ENCODE results near the gene CMTM3.
A peak's percentile ranks its signal among the peaks of the same experiment; 100 is the strongest.

The CMTM3 gene

DNA sequence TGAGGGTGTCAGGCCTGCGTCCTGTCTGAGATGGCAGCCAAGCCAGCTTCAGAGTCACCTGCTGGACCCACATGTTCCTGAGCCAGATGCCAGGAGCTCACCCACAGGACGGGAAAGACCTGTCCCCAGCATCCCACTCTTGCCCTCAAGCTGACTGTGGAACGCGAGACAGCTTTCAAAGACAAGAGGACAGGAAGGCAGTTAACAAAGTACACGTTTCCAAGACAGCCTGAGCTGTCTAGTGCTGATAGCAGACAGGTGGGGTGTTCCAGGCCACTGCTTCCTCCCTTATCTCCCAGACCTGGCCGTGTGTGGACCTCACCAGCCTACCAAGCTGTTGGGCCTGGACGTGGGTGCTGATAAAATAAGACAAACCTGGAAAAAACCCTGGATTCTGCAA, 13.2 kb downstream of the CMTM3 start:
- TF ChIP-seq, protein P1, sequence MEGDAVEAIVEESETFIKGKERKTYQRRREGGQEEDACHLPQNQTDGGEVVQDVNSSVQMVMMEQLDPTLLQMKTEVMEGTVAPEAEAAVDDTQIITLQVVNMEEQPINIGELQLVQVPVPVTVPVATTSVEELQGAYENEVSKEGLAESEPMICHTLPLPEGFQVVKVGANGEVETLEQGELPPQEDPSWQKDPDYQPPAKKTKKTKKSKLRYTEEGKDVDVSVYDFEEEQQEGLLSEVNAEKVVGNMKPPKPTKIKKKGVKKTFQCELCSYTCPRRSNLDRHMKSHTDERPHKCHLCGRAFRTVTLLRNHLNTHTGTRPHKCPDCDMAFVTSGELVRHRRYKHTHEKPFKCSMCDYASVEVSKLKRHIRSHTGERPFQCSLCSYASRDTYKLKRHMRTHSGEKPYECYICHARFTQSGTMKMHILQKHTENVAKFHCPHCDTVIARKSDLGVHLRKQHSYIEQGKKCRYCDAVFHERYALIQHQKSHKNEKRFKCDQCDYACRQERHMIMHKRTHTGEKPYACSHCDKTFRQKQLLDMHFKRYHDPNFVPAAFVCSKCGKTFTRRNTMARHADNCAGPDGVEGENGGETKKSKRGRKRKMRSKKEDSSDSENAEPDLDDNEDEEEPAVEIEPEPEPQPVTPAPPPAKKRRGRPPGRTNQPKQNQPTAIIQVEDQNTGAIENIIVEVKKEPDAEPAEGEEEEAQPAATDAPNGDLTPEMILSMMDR (IDR thresholded peaks at IDR 0.05), result no peak
- Histone ChIP-seq H3K27ac (no peak overlapping the region), H3K4me3 (no peak overlapping the region)
- DNase-seq (ENCODE audit: low spot score), result no peak

DNA sequence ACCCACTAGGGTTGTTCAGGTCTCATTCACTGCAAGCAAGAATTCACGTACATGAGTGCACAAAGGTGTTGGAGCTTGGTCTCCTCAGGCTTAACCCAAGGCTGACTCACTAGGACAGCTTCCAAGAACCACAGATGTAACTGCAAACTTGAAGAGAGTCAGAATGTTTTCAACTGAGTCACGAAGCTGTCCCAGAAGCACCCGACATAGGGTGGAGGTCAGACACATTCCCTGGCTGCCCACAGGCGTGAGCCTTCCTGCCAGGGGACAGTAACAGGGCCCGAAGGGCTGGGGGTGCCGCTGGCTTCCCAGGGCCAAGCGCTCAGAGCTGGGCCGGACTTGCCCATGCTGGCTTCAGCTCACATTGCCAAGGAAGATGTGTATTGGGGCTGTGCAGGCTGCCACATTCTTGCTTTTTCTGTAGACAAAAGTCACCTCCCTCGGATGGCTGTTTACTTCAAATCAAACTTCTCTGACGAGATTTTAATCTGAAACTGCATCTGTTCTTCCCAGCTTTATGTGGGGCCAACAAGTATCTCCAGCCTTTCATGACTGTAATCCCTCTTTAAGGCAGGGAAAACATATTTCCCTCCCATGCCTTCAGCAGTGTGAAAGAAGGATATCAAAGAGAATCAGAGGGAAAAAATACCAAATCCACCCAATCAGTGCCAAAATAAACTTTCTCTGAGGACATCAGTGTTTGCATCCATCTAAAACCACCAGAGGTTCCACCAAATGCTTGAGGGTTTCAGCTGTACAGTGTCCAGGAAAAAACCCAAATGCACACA, 14.3 kb downstream of the CMTM3 start:
- Histone ChIP-seq H3K27ac (peak overlapping the region in 1 of 2 donors; percentile 61), H3K4me3 (no peak overlapping the region)
- no peak for DNase-seq (ENCODE audit: low spot score)
- TF ChIP-seq, protein P1 (IDR thresholded peaks at IDR 0.05), result no peak

DNA sequence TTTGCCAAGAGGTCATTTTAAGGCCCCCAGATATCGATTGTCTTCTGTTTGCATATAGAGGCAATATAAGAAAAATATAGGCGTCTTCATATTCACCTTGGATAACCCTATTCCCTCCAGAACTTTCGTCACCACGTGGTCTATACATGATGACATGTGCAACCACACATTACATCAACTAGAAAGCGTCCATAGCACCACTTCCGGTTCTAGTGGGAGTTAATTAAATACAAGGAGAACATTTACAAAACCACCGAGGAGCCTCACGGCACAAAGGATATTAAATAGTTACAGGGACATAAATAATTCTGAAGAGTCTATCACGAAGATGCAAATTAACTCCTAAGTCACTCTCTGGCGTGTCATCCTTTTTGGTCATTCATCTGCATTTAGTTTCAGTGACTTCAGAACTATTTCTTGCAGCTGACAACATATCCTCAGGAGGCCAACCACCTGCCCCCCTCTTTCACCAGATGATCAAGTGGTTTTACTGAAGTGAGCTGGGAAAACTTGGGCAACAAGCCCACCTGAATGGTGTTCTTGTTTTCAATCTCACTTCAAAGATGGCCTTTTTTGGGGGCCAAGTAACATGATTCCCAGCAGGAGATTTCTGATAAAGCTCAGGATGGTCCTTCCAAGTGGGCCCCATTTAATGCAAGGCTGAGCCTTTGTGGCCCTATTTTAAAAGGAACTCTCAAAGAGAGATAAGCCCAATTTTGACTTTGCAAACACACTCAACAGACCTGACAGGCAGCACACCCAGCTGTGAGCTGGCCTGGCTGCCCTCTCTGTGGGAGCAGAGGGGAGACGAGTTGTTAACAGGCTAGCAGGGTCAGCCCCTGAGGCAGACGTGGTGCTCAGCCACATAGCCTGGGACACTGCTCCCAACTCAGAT, 15.3 kb downstream of the CMTM3 start:
- TF ChIP-seq, protein P1 (IDR thresholded peaks at IDR 0.05), result no peak
- Histone ChIP-seq H3K27ac (no peak overlapping the region), H3K4me3 (no peak overlapping the region)
- DNase-seq (ENCODE audit: low spot score), result peak; percentile 56

DNA sequence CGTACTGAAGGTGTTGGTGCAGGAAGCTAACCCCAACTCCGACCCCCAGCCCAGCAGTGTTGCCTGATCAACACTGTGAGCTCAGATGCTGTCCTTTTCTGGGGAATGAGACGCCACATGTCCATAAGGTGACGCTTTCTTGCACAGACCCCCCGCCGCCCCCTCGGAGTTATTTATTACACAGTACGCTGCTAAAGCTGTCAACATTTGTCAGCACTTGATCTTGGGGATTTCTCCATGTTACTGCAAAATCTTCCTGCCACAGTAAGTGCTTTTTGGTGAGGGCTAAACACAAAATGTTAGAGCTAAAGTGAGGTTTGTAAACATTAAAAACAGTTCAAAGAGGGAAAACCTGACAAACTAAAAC, 15.9 kb downstream of the CMTM3 start:
- no peak overlapping the region for H3K27ac ChIP-seq
- H3K4me3 ChIP-seq, result no peak overlapping the region
- no peak for DNase-seq (ENCODE audit: low spot score)
- TF ChIP-seq, protein P1 (IDR thresholded peaks at IDR 0.05), result no peak

DNA sequence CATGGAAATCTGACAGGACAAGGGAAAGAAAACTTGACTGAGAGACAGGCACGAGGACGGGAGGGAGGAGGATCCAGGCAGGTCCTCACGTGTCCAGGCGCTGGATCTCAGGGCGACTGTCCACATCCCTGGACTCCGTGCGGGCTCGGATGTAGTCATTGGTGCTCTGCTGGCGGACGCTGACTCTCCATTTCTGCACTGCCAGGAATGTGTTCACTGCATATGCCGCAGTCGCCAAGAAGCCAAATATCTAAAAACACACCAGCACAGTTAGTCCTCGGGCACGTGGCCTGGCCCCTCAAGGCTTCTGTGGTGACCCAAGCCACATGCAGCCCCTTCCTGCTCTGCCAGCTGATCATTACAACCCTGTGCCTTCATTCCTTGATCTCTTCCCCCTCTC, 17.5 kb downstream of the CMTM3 start:
- peak; percentile 57 for DNase-seq (ENCODE audit: low spot score)
- Histone ChIP-seq H3K4me3 (no peak overlapping the region), H3K27ac (no peak overlapping the region)
- TF ChIP-seq, protein P1 (IDR thresholded peaks at IDR 0.05), result no peak

DNA sequence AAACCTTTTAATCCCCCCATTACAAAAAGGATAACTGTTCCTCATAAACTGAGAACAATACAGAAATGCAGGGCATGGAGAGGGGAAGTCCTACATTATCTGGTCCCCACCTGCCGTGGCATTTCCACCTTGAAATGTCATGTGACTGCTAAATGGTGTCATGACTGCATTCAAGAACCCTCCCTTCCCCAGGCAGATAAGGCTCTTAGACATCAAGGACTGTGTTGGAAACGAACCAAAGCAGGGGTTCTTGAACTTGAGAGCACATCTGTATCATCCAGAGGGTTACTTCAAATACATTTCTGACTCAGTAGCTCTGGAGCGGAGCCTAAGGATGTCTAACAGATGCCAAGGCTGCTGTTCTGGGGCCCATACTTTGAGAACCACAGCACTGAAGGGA, 18.4 kb downstream of the CMTM3 start:
- peak; percentile 21 for DNase-seq (ENCODE audit: low spot score)
- TF ChIP-seq, protein P1 (IDR thresholded peaks at IDR 0.05), result no peak
- Histone ChIP-seq H3K4me3 (no peak overlapping the region), H3K27ac (no peak overlapping the region)

All from coronary artery (tissue), 2 donors.